Ectodermal cell (in vitro differentiated cells): ENCODE results near the gene SERPINI2.
"Not testable (repeated sequence)": the region's sequence is repeated elsewhere in the genome, so short reads cannot be mapped to it uniquely, and the experiment has no call there.

ENCODE experiments used
- H3K27ac ChIP-seq: 2 replicates; pipeline ENCODE4 v1.7.0; 2013; ENCODE audit warnings: mild to moderate bottlenecking, low read depth, low read length; ENCODE audit not compliant: insufficient read depth, poor library complexity, severe bottlenecking
- H3K27me3 ChIP-seq: 2 replicates; pipeline ENCODE4 v1.7.0; 2013; ENCODE audit warnings: mild to moderate bottlenecking, low read length; ENCODE audit not compliant: insufficient read depth, control insufficient read depth, poor library complexity, severe bottlenecking
- H3K36me3 ChIP-seq: one replicate; pipeline ENCODE4 v1.7.0; 2013; ENCODE audit warnings: low read length; ENCODE audit not compliant: control insufficient read depth, insufficient read depth
- H3K4me1 ChIP-seq: one replicate; pipeline ENCODE4 v1.7.0; 2013; ENCODE audit warnings: low read length; ENCODE audit not compliant: control insufficient read depth, insufficient read depth
- H3K4me3 ChIP-seq: 2 replicates; pipeline ENCODE4 v1.7.0; 2013; ENCODE audit warnings: low read depth, low read length, control low read depth; ENCODE audit not compliant: insufficient read depth
- H3K9me3 ChIP-seq: 2 replicates; pipeline ENCODE4 v1.7.0; 2013; ENCODE audit warnings: mild to moderate bottlenecking, low read length, moderate library complexity; ENCODE audit not compliant: control insufficient read depth
- whole genome bisulfite sequencing, 2 experiments: methylation state at CpG; one replicate each; pipeline ENCODE4 v1.1.7; 2013; ENCODE audit warnings: missing lambda C conversion rate in 2 of 2; 5-methylcytosine and 5-hydroxymethylcytosine counted together

The SERPINI2 gene

DNA sequence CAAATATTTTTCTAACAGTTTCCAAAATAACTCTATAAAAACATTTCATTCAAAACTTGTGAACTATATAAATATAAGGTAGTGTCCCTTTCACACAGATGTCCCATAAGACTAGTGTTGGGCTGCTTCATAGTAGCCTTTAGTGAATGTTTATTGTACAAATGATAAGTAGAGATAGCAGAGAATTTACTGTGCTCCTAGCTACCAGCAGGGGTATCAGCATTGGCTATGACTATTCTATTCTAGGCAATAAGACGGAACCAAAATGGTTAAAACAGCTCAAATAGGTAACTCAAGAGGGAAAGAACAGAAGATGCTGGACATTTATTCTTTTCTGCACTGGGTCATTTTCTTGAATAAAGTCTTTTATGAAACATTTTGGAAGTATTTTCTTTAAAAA is 22.6 kb downstream of the SERPINI2 start:
- Histone ChIP-seq H3K36me3 (no peaks in the 10 kb centered on the region), H3K9me3 (no peaks in the 10 kb centered on the region), H3K4me1 (no peaks in the 10 kb centered on the region), H3K27ac (no peak overlapping the region), H3K27me3 (no peaks in the 10 kb centered on the region), H3K4me3 (no peak overlapping the region)
- WGBS, 2 experiments: 96 to 97% methylated on average over 1 of the region's 1 CpG

DNA sequence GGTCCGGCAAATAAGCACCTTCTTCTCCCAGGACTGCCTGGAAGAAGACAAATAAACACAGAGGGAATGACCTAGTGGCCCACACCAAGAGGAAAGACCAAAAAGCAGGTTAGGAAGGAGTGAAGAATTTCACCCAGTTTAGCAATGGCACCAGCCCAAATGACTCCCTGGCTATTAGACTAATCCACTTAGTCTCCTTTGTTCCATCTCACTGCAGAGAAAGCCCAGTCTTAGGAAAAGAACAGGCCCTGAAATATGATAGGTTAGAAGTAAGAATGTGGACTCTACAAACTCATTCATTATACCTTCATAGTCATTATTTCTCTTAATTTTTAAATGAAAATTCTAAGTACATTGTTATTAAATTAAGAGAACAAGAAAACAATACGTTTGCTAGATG is 23.2 kb downstream of the SERPINI2 start:
- no peaks in the 10 kb centered on the region for H3K27me3 ChIP-seq
- H3K36me3 ChIP-seq: no peaks in the 10 kb centered on the region
- H3K9me3 ChIP-seq: no peaks in the 10 kb centered on the region
- WGBS, 2 experiments: 80 to 93% methylated on average over 1 of the region's 2 CpGs
- H3K27ac ChIP-seq: no peak overlapping the region
- no peaks in the 10 kb centered on the region for H3K4me1 ChIP-seq
- no peak overlapping the region for H3K4me3 ChIP-seq

DNA sequence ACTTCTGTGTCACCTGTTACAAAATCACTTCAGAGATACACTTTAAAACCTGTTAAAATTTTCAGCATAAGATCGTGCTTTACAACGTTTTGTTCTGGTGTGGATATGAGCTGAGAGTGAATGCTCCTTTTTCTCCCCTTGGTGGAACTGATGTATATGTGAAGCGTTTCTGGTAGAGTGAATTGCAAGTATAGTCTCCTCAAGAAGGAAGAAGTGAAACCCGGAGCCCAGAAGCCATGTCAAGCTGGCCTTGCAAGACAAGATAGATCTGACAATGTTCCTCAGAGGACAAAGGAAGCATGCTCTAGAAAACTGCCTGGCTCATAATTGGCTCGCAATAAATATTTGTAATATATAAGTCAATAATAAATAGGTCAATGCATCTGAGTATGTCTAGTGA is 23.6 kb downstream of the SERPINI2 start:
- H3K36me3 ChIP-seq: no peaks in the 10 kb centered on the region
- no peaks in the 10 kb centered on the region for H3K9me3 ChIP-seq
- no peak overlapping the region for H3K4me3 ChIP-seq
- no peaks in the 10 kb centered on the region for H3K27me3 ChIP-seq
- 92 to 97% methylated on average over 4 of the region's 5 CpGs for WGBS, 2 experiments
- no peaks in the 10 kb centered on the region for H3K4me1 ChIP-seq
- no peak overlapping the region for H3K27ac ChIP-seq

DNA sequence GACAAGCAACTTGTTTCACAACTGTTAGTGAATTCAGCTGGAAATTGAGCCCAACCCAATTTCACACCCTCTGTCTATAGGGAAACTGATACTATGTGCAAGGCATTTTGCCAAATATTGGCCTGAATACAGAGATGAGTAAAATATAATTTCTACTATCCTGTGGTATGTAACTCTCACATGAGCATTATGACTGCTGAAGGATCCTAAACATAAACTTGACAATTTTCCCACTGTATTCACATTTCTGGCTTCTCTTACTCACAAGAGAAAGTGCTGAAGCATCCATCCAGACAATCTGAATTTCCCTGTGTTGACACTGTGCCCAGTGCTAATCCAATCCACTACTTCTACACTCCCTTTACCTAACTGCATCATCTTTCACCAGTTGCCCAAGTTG is 28.4 kb downstream of the SERPINI2 start:
- Histone ChIP-seq H3K27me3 (no peaks in the 10 kb centered on the region), H3K36me3 (no peaks in the 10 kb centered on the region), H3K4me1 (no peaks in the 10 kb centered on the region), H3K9me3 (no peaks in the 10 kb centered on the region), H3K27ac (no peak overlapping the region), H3K4me3 (no peak overlapping the region)

DNA sequence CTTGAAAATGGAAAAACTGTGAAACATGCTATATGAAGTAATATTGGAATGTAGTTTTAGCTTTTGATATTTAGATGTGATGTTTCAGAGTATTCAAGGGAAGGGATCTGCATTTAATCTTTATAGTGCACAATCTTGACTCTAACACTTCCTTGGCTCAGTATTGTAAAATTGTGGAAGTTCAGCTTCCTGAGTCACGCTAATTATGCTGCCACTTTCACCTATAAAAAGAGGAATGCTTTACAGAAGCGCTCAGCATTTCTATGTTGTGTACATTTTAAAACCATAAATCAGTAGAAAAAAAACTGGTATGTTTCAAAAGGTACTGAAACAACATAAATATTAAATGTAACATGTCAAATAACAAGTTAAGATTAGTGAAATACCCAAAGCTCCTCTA is 32.6 kb downstream of the SERPINI2 start:
- H3K27ac ChIP-seq: no peak overlapping the region
- no peaks in the 10 kb centered on the region for H3K9me3 ChIP-seq
- no peak overlapping the region for H3K4me3 ChIP-seq
- WGBS, 2 experiments: 89 to 100% methylated on average over 1 of the region's 2 CpGs
- no peaks in the 10 kb centered on the region for H3K4me1 ChIP-seq
- H3K27me3 ChIP-seq: no peaks in the 10 kb centered on the region
- no peaks in the 10 kb centered on the region for H3K36me3 ChIP-seq

DNA sequence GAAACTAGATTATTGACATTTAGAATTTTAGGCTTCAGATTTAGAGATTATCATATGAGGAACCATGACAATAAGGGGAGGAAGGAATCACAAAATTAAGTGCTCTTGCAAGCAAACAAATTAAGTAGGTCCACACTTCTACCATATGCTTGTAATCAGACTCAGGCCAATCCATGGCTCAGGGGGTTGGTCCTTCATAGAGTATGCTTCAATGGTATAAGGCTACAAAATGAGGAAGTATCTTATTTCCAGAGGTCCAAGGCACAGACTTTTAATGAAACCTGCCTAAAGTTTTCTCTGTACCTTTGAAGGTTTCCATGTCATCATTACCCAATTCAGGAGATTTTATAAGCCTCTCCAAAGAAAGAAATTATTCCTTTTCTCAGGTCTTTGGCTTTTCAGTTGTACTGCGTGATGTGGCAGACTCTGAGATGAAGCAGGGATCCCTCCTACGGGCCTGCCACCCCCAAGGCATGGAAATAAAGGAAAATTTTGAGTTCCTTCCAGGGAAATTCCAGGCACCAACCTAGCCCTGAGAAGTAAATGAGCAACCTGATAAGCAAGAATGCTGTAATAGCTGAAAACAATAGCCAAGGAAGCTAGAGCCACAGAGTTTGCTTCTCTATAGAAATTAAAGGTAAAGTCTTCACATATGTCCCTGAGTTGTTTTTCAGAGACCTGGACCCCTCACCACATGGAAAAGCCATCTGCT is 36.3 kb downstream of the SERPINI2 start:
- Histone ChIP-seq H3K4me1 (no peaks in the 10 kb centered on the region), H3K4me3 (no peak overlapping the region)
- 82 to 91% methylated on average over 2 of the region's 2 CpGs for WGBS, 2 experiments

DNA sequence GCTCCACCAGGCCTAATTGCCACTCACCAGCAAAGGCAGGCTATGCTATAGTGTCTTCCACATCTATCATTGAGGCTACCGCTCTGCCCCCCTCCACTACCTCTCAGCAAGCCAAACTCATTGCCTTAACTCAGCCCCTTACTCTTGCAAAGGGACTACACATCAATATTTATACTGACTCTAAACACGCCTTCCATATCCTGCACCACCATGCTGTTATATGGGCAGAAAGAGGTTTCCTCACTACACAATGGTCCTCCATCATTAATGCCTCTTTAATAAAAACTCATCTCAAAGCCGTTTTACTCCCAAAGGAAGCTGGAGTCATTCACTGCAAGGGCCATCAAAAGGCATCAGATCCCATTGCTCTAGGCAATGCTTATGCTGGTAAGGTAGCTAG is 46.9 kb downstream of the SERPINI2 start:
- H3K4me1 ChIP-seq, H3K36me3 ChIP-seq, H3K4me3 ChIP-seq, H3K27me3 ChIP-seq, H3K27ac ChIP-seq, H3K9me3 ChIP-seq: not testable (repeated sequence)
- 92 to 93% methylated on average over 3 of the region's 3 CpGs for WGBS, 2 experiments

More for the DNA sequence above, 36.3 kb downstream of the SERPINI2 start:
- H3K36me3 ChIP-seq: no peaks in the 10 kb centered on the region
- H3K9me3 ChIP-seq: no peaks in the 10 kb centered on the region
- no peak overlapping the region for H3K27ac ChIP-seq
- no peaks in the 10 kb centered on the region for H3K27me3 ChIP-seq

DNA sequence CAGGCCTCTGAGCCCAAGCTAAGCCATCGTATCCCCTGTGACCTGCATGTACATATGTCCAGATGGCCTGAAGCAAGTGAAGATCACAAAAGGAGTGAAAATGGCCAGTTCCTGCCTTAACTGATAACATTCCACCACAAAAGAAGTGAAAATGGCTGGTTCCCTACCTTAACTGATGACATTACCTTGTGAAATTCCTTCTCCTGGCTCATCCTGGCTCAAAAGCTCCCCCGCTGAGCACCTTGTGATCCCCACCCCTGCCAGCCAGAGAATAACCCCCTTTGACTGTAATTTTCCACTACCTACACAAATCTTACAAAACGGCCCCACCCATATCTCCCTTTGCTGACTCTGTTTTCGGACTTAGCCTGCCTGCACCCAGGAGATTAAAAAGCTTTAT is 51.4 kb downstream of the SERPINI2 start:
- not testable (repeated sequence) for H3K4me3 ChIP-seq, H3K4me1 ChIP-seq, H3K27me3 ChIP-seq, H3K9me3 ChIP-seq, H3K27ac ChIP-seq, H3K36me3 ChIP-seq
- 89 to 93% methylated on average over 4 of the region's 4 CpGs for WGBS, 2 experiments

DNA sequence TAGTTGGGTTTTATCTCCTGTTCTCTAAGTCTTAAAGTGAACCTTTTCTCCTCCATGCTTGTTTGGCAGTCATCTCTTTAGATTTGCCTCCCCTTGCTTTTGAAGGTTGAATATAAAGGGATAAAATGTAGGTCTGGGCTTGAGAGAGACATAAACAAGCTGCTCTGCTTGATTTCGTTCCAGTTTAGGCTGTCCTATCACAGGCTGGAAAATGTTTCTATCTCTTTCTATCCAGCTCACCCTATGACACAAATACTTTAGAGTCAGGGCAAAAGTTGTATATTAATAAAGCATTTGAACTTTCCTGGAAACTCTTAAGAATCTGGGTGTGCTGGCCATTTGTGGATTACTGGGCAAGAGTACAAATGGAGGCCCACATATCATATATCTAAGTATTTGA is 64.2 kb downstream of the SERPINI2 start:
- Histone ChIP-seq H3K9me3 (no peaks in the 10 kb centered on the region), H3K4me1 (no peaks in the 10 kb centered on the region), H3K36me3 (no peaks in the 10 kb centered on the region), H3K27ac (no peak overlapping the region), H3K27me3 (no peaks in the 10 kb centered on the region), H3K4me3 (no peak overlapping the region)
- WGBS, 2 experiments: 100% methylated on average over 1 of the region's 1 CpG

DNA sequence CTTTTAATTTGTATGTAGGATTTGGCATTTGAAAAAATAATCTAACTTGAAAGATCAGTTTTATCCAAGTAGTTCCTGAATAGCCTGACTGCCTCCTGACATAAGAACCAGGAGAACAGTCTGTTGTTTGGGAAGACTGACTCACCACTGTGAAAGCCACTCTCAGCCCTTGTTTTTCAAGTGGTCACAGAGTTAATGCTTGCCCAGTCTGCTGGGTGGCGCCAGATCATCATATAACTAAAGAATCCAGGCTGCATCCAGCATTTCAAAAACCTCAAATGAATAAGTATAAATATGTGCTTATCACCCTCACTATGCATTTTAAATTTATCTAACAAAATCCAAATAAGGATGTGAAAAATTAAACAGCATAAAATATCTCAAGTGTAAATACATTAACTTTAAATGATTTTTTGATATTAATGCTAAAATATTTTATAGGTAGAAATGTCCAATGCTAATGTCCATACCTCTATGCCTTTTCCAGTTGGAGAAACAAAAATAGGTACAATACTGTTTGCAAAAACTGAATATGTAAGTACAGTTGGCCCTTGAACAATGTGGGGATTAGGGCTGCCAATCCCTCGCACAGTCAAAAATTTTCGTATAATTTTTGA is 66.9 kb downstream of the SERPINI2 start:
- no peaks in the 10 kb centered on the region for H3K36me3 ChIP-seq
- no peak overlapping the region for H3K27ac ChIP-seq
- 71 to 100% methylated on average over 2 to 3 of the region's 3 CpGs for WGBS, 2 experiments
- no peaks in the 10 kb centered on the region for H3K4me1 ChIP-seq
- H3K9me3 ChIP-seq: no peaks in the 10 kb centered on the region
- no peak overlapping the region for H3K4me3 ChIP-seq
- no peaks in the 10 kb centered on the region for H3K27me3 ChIP-seq
